ENCODE data around the gene TFPI.
A peak's percentile ranks its signal among the peaks of the same experiment; 100 is the strongest.

Gene TFPI

GRCh38 chr2:187495324-187495723 lies 58.9 kb downstream of the TFPI start:
- peaks cover 12% of the 10 kb centered on the region for H3K9me3 ChIP-seq (ENCODE audit: insufficient read depth, low read length, severe bottlenecking)
- no peaks in the 10 kb centered on the region for H3K27me3 ChIP-seq (ENCODE audit: insufficient read depth, low read length, poor library complexity)
- no peak overlapping the region for H3K27ac ChIP-seq (ENCODE audit: low read length)
- H3K9ac ChIP-seq (ENCODE audit: low read depth, low read length), result no peak overlapping the region
- no peak for DNase-seq
- no peaks in the 10 kb centered on the region for H3K36me3 ChIP-seq (ENCODE audit: insufficient read depth, low read length)
- no peaks in the 10 kb centered on the region for H4K20me1 ChIP-seq (ENCODE audit: insufficient read depth, low read length)
- no peak overlapping the region for H3K4me3 ChIP-seq (ENCODE audit: low read depth in 1 of 2, low read length in 2 of 2)
- H2AFZ ChIP-seq (ENCODE audit: low read depth, low read length), result no peak overlapping the region
- no peaks in the 10 kb centered on the region for H3K79me2 ChIP-seq (ENCODE audit: insufficient read depth, low read length)
- no peak overlapping the region for H3K4me2 ChIP-seq (ENCODE audit: insufficient read depth, low read length)
- H3K4me1 ChIP-seq (ENCODE audit: insufficient read depth, low read length), result no peaks in the 10 kb centered on the region
- no peak for ATAC-seq (ENCODE audit: insufficient read depth, low read depth)
- TF ChIP-seq CTCF (IDR thresholded peaks at IDR 0.05; ENCODE audit: borderline replicate concordance, extremely low read depth, low read length, poor library complexity, severe bottlenecking), result no peak
- TF ChIP-seq EZH2 (IDR thresholded peaks at IDR 0.05; ENCODE audit: borderline replicate concordance, low read depth, low read length, severe bottlenecking), result no peak

GRCh38 chr2:187493877-187494568 lies 60.2 kb downstream of the TFPI start:
- Histone ChIP-seq H3K79me2 (ENCODE audit: insufficient read depth, low read length) (no peaks in the 10 kb centered on the region), H3K4me1 (ENCODE audit: insufficient read depth, low read length) (no peaks in the 10 kb centered on the region), H3K27me3 (ENCODE audit: insufficient read depth, low read length, poor library complexity) (no peaks in the 10 kb centered on the region), H3K27ac (ENCODE audit: low read length) (no peak overlapping the region), H3K9me3 (ENCODE audit: insufficient read depth, low read length, severe bottlenecking) (peaks cover 12% of the 10 kb centered on the region), H3K36me3 (ENCODE audit: insufficient read depth, low read length) (no peaks in the 10 kb centered on the region), H4K20me1 (ENCODE audit: insufficient read depth, low read length) (no peaks in the 10 kb centered on the region), H3K4me2 (ENCODE audit: insufficient read depth, low read length) (no peak overlapping the region), H3K4me3 (ENCODE audit: low read depth in 1 of 2, low read length in 2 of 2) (no peak overlapping the region), H2AFZ (ENCODE audit: low read depth, low read length) (no peak overlapping the region), H3K9ac (ENCODE audit: low read depth, low read length) (no peak overlapping the region)
- DNase-seq, result no peak
- TF ChIP-seq EZH2 (IDR thresholded peaks at IDR 0.05; ENCODE audit: borderline replicate concordance, low read depth, low read length, severe bottlenecking), result no peak
- no peak for TF ChIP-seq CTCF (IDR thresholded peaks at IDR 0.05; ENCODE audit: borderline replicate concordance, extremely low read depth, low read length, poor library complexity, severe bottlenecking)
- ATAC-seq (ENCODE audit: insufficient read depth, low read depth), result peak; percentile 72

DNA sequence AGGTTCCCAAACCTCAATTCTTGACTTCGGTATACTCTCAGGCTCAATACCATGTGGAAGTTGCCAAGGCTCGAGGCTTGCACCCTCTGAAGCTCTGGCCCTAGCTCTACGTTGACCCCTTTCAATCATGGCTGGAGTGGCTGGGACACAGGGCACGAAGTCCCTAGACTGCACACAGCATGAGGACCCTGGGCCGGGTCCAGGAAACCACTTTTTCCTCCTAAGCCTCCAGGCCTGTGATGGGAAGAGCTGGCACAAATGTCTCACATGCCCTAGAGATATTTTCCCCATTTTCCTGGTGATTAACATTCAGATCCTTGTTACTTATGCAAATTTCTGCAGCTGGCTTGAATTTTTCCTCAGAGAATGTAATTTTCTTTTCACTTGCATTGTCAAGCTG lies 61.1 kb downstream of the TFPI start:
- H3K36me3 ChIP-seq (ENCODE audit: insufficient read depth, low read length), result no peaks in the 10 kb centered on the region
- ATAC-seq (ENCODE audit: insufficient read depth, low read depth) (no peak), DNase-seq (no peak)
- H3K79me2 ChIP-seq (ENCODE audit: insufficient read depth, low read length), result no peaks in the 10 kb centered on the region
- H3K4me3 ChIP-seq (ENCODE audit: low read depth in 1 of 2, low read length in 2 of 2), result no peak overlapping the region
- no peak overlapping the region for H3K27ac ChIP-seq (ENCODE audit: low read length)
- no peaks in the 10 kb centered on the region for H4K20me1 ChIP-seq (ENCODE audit: insufficient read depth, low read length)
- H3K4me1 ChIP-seq (ENCODE audit: insufficient read depth, low read length), result no peaks in the 10 kb centered on the region
- H3K4me2 ChIP-seq (ENCODE audit: insufficient read depth, low read length), result no peak overlapping the region
- H3K27me3 ChIP-seq (ENCODE audit: insufficient read depth, low read length, poor library complexity), result no peaks in the 10 kb centered on the region
- TF ChIP-seq EZH2 (IDR thresholded peaks at IDR 0.05; ENCODE audit: borderline replicate concordance, low read depth, low read length, severe bottlenecking) (no peak), CTCF (IDR thresholded peaks at IDR 0.05; ENCODE audit: borderline replicate concordance, extremely low read depth, low read length, poor library complexity, severe bottlenecking) (no peak)
- no peak overlapping the region for H3K9ac ChIP-seq (ENCODE audit: low read depth, low read length)
- peaks cover 12% of the 10 kb centered on the region for H3K9me3 ChIP-seq (ENCODE audit: insufficient read depth, low read length, severe bottlenecking)
- H2AFZ ChIP-seq (ENCODE audit: low read depth, low read length), result no peak overlapping the region

Data from DND-41 (cell line).